NCI-H82 (cell line): Measurements from ENCODE around the gene TIMM10B.

Source experiments
- DNase-seq: peaks from one replicate; lab custom pipeline; 2025; lab: John Stamatoyannopoulos, UW

TIMM10B gene

GRCh38 chr11:6481012-6481923 is at the start of gene TIMM10B, which contains the start of gene ARFIP2:
Gene TIMM10B, plus strand, starts transcription at chr11:6481501. Its CDS starts 16 bp downstream, at chr11:6481517.
Gene ARFIP2, minus strand, starts transcription at chr11:6481331. Its CDS starts 910 bp downstream, at chr11:6480421.
- peak; percentile 97 for DNase-seq

GRCh38 chr11:6431861-6432260 is 49.4 kb upstream of the TIMM10B start:
- DNase-seq, result no peak

GRCh38 chr11:6433998-6434660 is 47.2 kb upstream of the TIMM10B start:
- DNase-seq, result no peak

GRCh38 chr11:6437423-6437822 is 43.9 kb upstream of the TIMM10B start:
- DNase-seq, result no peak

- DNase-seq, result no peak
Observed at GRCh38 chr11:6437993-6438392, 43.3 kb upstream of the TIMM10B start.

GRCh38 chr11:6438979-6439571 is 42.2 kb upstream of the TIMM10B start:
- peak; percentile 76 for DNase-seq

GRCh38 chr11:6440906-6441358 is 40.4 kb upstream of the TIMM10B start, which contains the start of gene HPX:
Gene HPX, minus strand, starts transcription at chr11:6440987. Its CDS starts 24 bp downstream, at chr11:6440963.
- no peak for DNase-seq

GRCh38 chr11:6442441-6442840 is 38.9 kb upstream of the TIMM10B start:
- DNase-seq, result no peak

GRCh38 chr11:6443269-6444003 is 37.9 kb upstream of the TIMM10B start:
- DNase-seq, result peak; percentile 68

GRCh38 chr11:6448574-6448973 is 32.7 kb upstream of the TIMM10B start:
- DNase-seq, result no peak

GRCh38 chr11:6452219-6452618 is 29.1 kb upstream of the TIMM10B start:
- DNase-seq, result no peak

GRCh38 chr11:6453152-6453551 is 28.1 kb upstream of the TIMM10B start:
- DNase-seq, result no peak

- no peak for DNase-seq
Observed at GRCh38 chr11:6455070-6455469, 26.2 kb upstream of the TIMM10B start.

GRCh38 chr11:6456361-6457073 is 24.8 kb upstream of the TIMM10B start:
- DNase-seq, result no peak

GRCh38 chr11:6457581-6458320 is 23.6 kb upstream of the TIMM10B start:
- DNase-seq, result no peak

- no peak for DNase-seq
Observed at GRCh38 chr11:6458352-6459098, 22.8 kb upstream of the TIMM10B start.

- no peak for DNase-seq
Observed at GRCh38 chr11:6459099-6459450, 22.2 kb upstream of the TIMM10B start.

GRCh38 chr11:6468712-6469495 is 12.4 kb upstream of the TIMM10B start:
- peak; percentile 96 for DNase-seq

GRCh38 chr11:6469599-6469998 is 11.7 kb upstream of the TIMM10B start:
- no peak for DNase-seq
